Measurements from ENCODE around the gene BSG. TPM values are rescaled to one million over a fixed set of nuclear protein-coding genes. Genes with fewer than 3 reads are reported as not detected.

BSG gene
- total RNA-seq, 1 donor from 2014 or later: 464 TPM

DNA sequence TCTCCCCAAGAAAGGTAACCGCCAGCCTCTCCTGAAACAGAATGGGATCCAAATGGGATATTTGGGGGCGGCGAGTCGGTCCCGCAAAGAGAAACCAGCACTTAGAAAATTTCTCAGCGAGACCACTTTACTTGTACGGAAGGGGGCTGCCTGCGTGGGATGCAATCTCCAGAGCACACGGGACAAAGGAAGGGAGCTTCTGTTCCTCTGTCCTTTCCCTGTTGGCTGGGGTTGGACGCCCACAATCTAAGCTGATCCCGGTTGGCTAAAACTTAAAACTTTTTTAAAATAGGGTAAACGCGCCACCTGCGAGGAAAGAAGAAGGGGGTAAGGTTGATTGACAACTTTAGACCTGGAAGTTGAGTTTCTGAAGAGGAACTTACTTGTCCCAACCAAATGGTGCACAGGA is 826 bp upstream of the BSG start:
- peaks cover 20% of the 10 kb centered on the region for H3K4me1 Mint-ChIP-seq (ENCODE audit: low read depth)
- H3K27ac Mint-ChIP-seq: peak overlapping the region; percentile 98
- peak overlapping the region; percentile 77 for H3K4me3 Mint-ChIP-seq (ENCODE audit: low read depth)
- H3K36me3 Mint-ChIP-seq (ENCODE audit: insufficient read depth): peaks cover 12% of the 10 kb centered on the region
- H3K27me3 Mint-ChIP-seq: no peaks in the 10 kb centered on the region
- TF ChIP-seq CTCF (IDR thresholded peaks at IDR 0.05; ENCODE audit: unreplicated experiment): no peak
- DNase-seq (ENCODE audit: low spot score, unreplicated experiment): no peak
- H3K9me3 Mint-ChIP-seq (ENCODE audit: low read depth): peaks cover 5% of the 10 kb centered on the region

DNA sequence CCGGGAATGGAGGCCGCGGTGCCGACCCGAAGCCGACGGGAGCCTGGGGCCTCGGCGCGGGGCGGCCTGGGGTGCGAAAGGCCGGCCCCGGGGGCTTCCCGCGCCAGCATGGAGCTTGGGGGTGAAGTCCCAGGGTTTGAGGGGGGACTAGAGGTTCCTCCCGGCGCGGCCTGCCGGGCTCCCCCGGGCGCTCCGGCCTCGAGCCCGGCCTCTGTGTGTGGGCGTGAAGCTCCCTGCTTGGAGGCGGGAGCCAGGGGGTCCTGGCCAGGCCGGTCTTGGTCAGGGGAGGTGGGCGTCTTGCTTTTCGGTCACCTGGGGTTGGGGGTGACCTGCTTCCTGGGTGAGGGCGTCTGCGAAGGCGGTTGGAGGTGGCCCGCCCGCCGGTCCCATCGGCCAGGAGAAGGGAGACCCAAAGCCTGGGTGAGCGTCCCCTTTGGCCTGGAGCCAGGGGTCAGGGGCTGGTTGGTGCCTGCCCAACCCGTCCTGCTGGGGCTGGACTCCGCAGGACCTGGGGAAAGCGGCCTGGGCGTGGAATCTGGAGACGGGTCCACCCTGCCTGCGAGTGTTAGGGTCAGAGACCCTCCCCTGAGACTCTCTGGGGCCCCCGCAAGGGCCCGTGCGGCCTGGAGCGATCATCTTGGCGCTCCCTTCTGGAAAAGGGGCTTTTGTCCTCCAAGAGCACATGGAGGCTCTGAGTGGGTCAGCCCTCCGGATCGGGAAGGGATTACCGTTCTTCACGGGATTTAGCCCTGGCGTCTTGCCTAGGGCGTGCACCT is 535 bp downstream of the BSG start:
- Mint-ChIP-seq H3K9me3 (ENCODE audit: low read depth) (peaks cover 5% of the 10 kb centered on the region), H3K36me3 (ENCODE audit: insufficient read depth) (peaks cover 8% of the 10 kb centered on the region), H3K4me1 (ENCODE audit: low read depth) (peaks cover 21% of the 10 kb centered on the region), H3K27me3 (no peaks in the 10 kb centered on the region), H3K4me3 (ENCODE audit: low read depth) (peak overlapping the region; percentile 88), H3K27ac (peak overlapping the region; percentile 96)
- TF ChIP-seq CTCF (IDR thresholded peaks at IDR 0.05; ENCODE audit: unreplicated experiment): no peak
- DNase-seq (ENCODE audit: low spot score, unreplicated experiment): no peak

GRCh38 chr19:573519-573825 is 1.1 kb downstream of the BSG start:
- no peak for TF ChIP-seq CTCF (IDR thresholded peaks at IDR 0.05; ENCODE audit: unreplicated experiment)
- Mint-ChIP-seq H3K4me3 (ENCODE audit: low read depth) (peak overlapping the region; percentile 88), H3K9me3 (ENCODE audit: low read depth) (peaks cover 5% of the 10 kb centered on the region), H3K27ac (peak overlapping the region; percentile 96), H3K36me3 (ENCODE audit: insufficient read depth) (peaks cover 8% of the 10 kb centered on the region), H3K4me1 (ENCODE audit: low read depth) (peaks cover 21% of the 10 kb centered on the region), H3K27me3 (no peaks in the 10 kb centered on the region)
- no peak for DNase-seq (ENCODE audit: low spot score, unreplicated experiment)

DNA sequence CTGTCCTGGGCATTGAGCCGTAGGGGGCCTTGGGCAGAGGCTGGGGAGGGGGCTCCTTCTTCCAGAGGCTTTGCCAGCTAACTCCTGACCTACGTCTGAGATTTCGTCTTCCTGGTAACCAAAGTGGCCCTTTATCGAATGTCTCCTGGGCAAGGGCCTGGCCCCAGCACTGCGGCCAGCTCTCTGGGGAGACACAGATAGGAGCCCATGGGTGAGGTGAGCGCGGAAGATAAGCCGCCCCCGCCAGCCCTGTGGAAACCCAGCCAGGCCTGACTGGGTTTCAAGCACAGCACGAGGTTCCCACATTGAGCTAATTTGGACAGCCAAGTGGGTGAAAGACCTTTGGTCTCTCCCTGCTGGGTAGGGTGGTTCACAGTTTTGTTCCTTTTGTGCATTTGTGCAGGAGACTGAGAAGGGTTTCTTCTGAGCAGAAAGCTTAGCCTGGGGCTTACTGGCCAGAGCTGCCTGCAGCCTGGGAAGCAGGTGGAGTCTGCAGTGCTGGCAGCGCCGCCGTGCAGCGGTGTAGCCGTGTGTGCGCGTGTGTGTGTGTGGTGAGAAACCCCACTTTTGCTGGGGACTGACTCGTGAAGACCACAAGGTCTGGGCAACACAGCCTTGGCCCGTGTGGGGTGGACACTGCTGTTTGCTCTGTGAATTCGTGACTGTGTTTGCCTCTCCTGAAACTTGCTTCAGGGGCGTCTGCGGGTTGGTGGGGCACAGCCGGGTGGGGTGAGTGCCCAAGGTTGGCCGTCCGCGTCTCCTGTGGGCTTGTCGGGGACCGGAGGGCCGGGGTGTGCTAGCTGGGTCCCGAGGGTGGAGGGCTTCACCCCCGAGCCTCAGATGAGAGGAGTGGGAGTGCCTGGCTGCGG is 2.5 kb downstream of the BSG start:
- Mint-ChIP-seq H3K9me3 (ENCODE audit: low read depth) (peaks cover under 1% of the 10 kb centered on the region), H3K4me3 (ENCODE audit: low read depth) (peak overlapping the region; percentile 88), H3K27me3 (no peaks in the 10 kb centered on the region), H3K36me3 (ENCODE audit: insufficient read depth) (peaks cover 4% of the 10 kb centered on the region), H3K4me1 (ENCODE audit: low read depth) (peaks cover 21% of the 10 kb centered on the region), H3K27ac (peak overlapping the region; percentile 33)
- DNase-seq (ENCODE audit: low spot score, unreplicated experiment): no peak
- TF ChIP-seq CTCF (IDR thresholded peaks at IDR 0.05; ENCODE audit: unreplicated experiment): no peak

All from progenitor cell of endocrine pancreas (in vitro differentiated cells).